ENCODE measurements around the gene GLB1L2.
"Not testable (repeated sequence)": the region's sequence is repeated elsewhere in the genome, so short reads cannot be mapped to it uniquely, and the experiment has no call there.

Gene GLB1L2

GRCh38 chr11:134331354-134332188, at the start of gene GLB1L2:
Gene GLB1L2 (plus strand): TSS chr11:134331988. CDS start chr11:134332062, 74 bp downstream.
- H3K36me3 Mint-ChIP-seq: no peaks in the 10 kb centered on the region
- H3K27ac Mint-ChIP-seq: no peak within 1 kb of the TSS
- H3K4me1 Mint-ChIP-seq (ENCODE audit: low read depth): peaks cover 16% of the 10 kb centered on the region
- peaks cover 10% of the 10 kb centered on the region for H3K27me3 Mint-ChIP-seq
- H3K4me3 Mint-ChIP-seq: peak within 1 kb of the TSS; percentile 88
- no peaks in the 10 kb centered on the region for H3K9me3 Mint-ChIP-seq (ENCODE audit: low read depth)

- Mint-ChIP-seq H3K27me3 (no peaks in the 10 kb centered on the region), H3K27ac (no peak overlapping the region), H3K4me1 (ENCODE audit: low read depth) (peaks cover under 1% of the 10 kb centered on the region), H3K9me3 (ENCODE audit: low read depth) (no peaks in the 10 kb centered on the region), H3K4me3 (no peak overlapping the region), H3K36me3 (peaks cover 4% of the 10 kb centered on the region)
Observed at GRCh38 chr11:134282121-134283045, 49.4 kb upstream of the GLB1L2 start.

GRCh38 chr11:134283461-134284230, 48.1 kb upstream of the GLB1L2 start:
- Mint-ChIP-seq H3K9me3 (ENCODE audit: low read depth) (no peaks in the 10 kb centered on the region), H3K4me3 (no peak overlapping the region), H3K4me1 (ENCODE audit: low read depth) (no peaks in the 10 kb centered on the region), H3K27me3 (no peaks in the 10 kb centered on the region), H3K27ac (no peak overlapping the region), H3K36me3 (peaks cover 4% of the 10 kb centered on the region)

GRCh38 chr11:134284349-134284748, 47.4 kb upstream of the GLB1L2 start:
- H3K36me3 Mint-ChIP-seq; H3K4me1 Mint-ChIP-seq (ENCODE audit: low read depth); H3K4me3 Mint-ChIP-seq: not testable (repeated sequence)

GRCh38 chr11:134287561-134287960, 44.2 kb upstream of the GLB1L2 start:
- Mint-ChIP-seq H3K27me3 (no peaks in the 10 kb centered on the region), H3K9me3 (ENCODE audit: low read depth) (no peaks in the 10 kb centered on the region), H3K4me3 (no peak overlapping the region), H3K36me3 (peaks cover 4% of the 10 kb centered on the region), H3K4me1 (ENCODE audit: low read depth) (no peaks in the 10 kb centered on the region), H3K27ac (no peak overlapping the region)

More at GRCh38 chr11:134284349-134284748, 47.4 kb upstream of the GLB1L2 start:
- not testable (repeated sequence) for H3K9me3 Mint-ChIP-seq (ENCODE audit: low read depth); H3K27ac Mint-ChIP-seq; H3K27me3 Mint-ChIP-seq

- Mint-ChIP-seq H3K4me1 (ENCODE audit: low read depth) (no peaks in the 10 kb centered on the region), H3K4me3 (no peak overlapping the region), H3K9me3 (ENCODE audit: low read depth) (no peaks in the 10 kb centered on the region), H3K27ac (no peak overlapping the region), H3K36me3 (peaks cover 4% of the 10 kb centered on the region), H3K27me3 (no peaks in the 10 kb centered on the region)
Observed at GRCh38 chr11:134288486-134288885, 43.3 kb upstream of the GLB1L2 start.

GRCh38 chr11:134289167-134289566, 42.6 kb upstream of the GLB1L2 start:
- Mint-ChIP-seq H3K27ac (no peak overlapping the region), H3K4me1 (ENCODE audit: low read depth) (no peaks in the 10 kb centered on the region), H3K27me3 (no peaks in the 10 kb centered on the region), H3K4me3 (no peak overlapping the region), H3K9me3 (ENCODE audit: low read depth) (no peaks in the 10 kb centered on the region), H3K36me3 (no peaks in the 10 kb centered on the region)

- Mint-ChIP-seq H3K36me3 (no peaks in the 10 kb centered on the region), H3K27ac (no peak overlapping the region), H3K9me3 (ENCODE audit: low read depth) (no peaks in the 10 kb centered on the region), H3K27me3 (no peaks in the 10 kb centered on the region), H3K4me3 (no peak overlapping the region), H3K4me1 (ENCODE audit: low read depth) (no peaks in the 10 kb centered on the region)
Observed at GRCh38 chr11:134289789-134290188, 42.0 kb upstream of the GLB1L2 start.

- no peak overlapping the region for H3K4me3 Mint-ChIP-seq
- no peaks in the 10 kb centered on the region for H3K4me1 Mint-ChIP-seq (ENCODE audit: low read depth)
- no peaks in the 10 kb centered on the region for H3K9me3 Mint-ChIP-seq (ENCODE audit: low read depth)
- H3K27me3 Mint-ChIP-seq: no peaks in the 10 kb centered on the region
- H3K36me3 Mint-ChIP-seq: no peaks in the 10 kb centered on the region
- no peak overlapping the region for H3K27ac Mint-ChIP-seq
Observed at GRCh38 chr11:134290646-134291045, 41.1 kb upstream of the GLB1L2 start.

GRCh38 chr11:134291196-134291595, 40.6 kb upstream of the GLB1L2 start:
- Mint-ChIP-seq H3K36me3 (no peaks in the 10 kb centered on the region), H3K4me1 (ENCODE audit: low read depth) (no peaks in the 10 kb centered on the region), H3K4me3 (no peak overlapping the region), H3K9me3 (ENCODE audit: low read depth) (no peaks in the 10 kb centered on the region), H3K27me3 (no peaks in the 10 kb centered on the region), H3K27ac (no peak overlapping the region)

- H3K4me1 Mint-ChIP-seq (ENCODE audit: low read depth): no peaks in the 10 kb centered on the region
- no peaks in the 10 kb centered on the region for H3K27me3 Mint-ChIP-seq
- H3K4me3 Mint-ChIP-seq: no peak overlapping the region
- H3K36me3 Mint-ChIP-seq: no peaks in the 10 kb centered on the region
- H3K9me3 Mint-ChIP-seq (ENCODE audit: low read depth): no peaks in the 10 kb centered on the region
- H3K27ac Mint-ChIP-seq: no peak overlapping the region
Observed at GRCh38 chr11:134292661-134293060, 39.1 kb upstream of the GLB1L2 start.

GRCh38 chr11:134293119-134294113, 38.4 kb upstream of the GLB1L2 start:
- H3K9me3 Mint-ChIP-seq (ENCODE audit: low read depth): no peaks in the 10 kb centered on the region
- no peaks in the 10 kb centered on the region for H3K27me3 Mint-ChIP-seq
- H3K4me3 Mint-ChIP-seq: no peak overlapping the region
- H3K36me3 Mint-ChIP-seq: no peaks in the 10 kb centered on the region
- no peaks in the 10 kb centered on the region for H3K4me1 Mint-ChIP-seq (ENCODE audit: low read depth)
- H3K27ac Mint-ChIP-seq: no peak overlapping the region

- Mint-ChIP-seq H3K36me3 (peaks cover 3% of the 10 kb centered on the region), H3K4me3 (no peak overlapping the region), H3K4me1 (ENCODE audit: low read depth) (no peaks in the 10 kb centered on the region), H3K27ac (no peak overlapping the region), H3K9me3 (ENCODE audit: low read depth) (no peaks in the 10 kb centered on the region), H3K27me3 (no peaks in the 10 kb centered on the region)
Observed at GRCh38 chr11:134294664-134295063, 37.1 kb upstream of the GLB1L2 start.

GRCh38 chr11:134312223-134312622, 19.6 kb upstream of the GLB1L2 start:
- H3K27me3 Mint-ChIP-seq: no peaks in the 10 kb centered on the region
- H3K4me1 Mint-ChIP-seq (ENCODE audit: low read depth): no peaks in the 10 kb centered on the region
- H3K27ac Mint-ChIP-seq: no peak overlapping the region
- peaks cover 6% of the 10 kb centered on the region for H3K9me3 Mint-ChIP-seq (ENCODE audit: low read depth)
- H3K36me3 Mint-ChIP-seq: peaks cover 8% of the 10 kb centered on the region
- no peak overlapping the region for H3K4me3 Mint-ChIP-seq

Data from activated naive CD8-positive, alpha-beta T cell (primary cell).